Fibroblast of lung (primary cell): Measurements from ENCODE around the gene PCDHB3.
"Not testable (repeated sequence)": the region's sequence is repeated elsewhere in the genome, so short reads cannot be mapped to it uniquely, and the experiment has no call there.

Source experiments
- EZH2 ChIP-seq: IDR thresholded peaks from 2 replicates; pipeline ENCODE4 v1.5.1; 2012; ENCODE audit warnings: low read length, control low read depth, mild to moderate bottlenecking; ENCODE audit errors: missing control alignments
- TF ChIP-seq, protein P1 (sequence below), 2 donors: IDR thresholded peaks in 1 of 2; conservative IDR thresholded peaks in 1 of 2; 1 replicate in 1 of 2; 2 replicates in 1 of 2; pipeline ENCODE4 v1.5.1; 2011 to 2012; ENCODE audit warnings: low read length in 2 of 2, control low read depth in 1 of 2, inconsistent platforms in 1 of 2, low read depth in 1 of 2, mild to moderate bottlenecking in 1 of 2

DNA sequence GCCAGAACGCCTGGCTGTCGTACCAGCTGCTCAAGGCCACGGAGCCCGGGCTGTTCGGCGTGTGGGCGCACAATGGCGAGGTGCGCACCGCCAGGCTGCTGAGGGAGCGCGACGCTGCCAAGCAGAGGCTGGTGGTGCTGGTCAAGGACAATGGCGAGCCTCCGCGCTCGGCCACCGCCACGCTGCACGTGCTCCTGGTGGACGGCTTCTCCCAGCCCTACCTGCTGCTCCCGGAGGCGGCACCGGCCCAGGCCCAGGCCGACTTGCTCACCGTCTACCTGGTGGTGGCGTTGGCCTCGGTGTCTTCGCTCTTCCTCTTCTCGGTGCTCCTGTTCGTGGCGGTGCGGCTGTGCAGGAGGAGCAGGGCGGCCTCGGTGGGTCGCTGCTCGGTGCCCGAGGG, 3.7 kb upstream of the PCDHB3 start:
- TF ChIP-seq, protein P1, sequence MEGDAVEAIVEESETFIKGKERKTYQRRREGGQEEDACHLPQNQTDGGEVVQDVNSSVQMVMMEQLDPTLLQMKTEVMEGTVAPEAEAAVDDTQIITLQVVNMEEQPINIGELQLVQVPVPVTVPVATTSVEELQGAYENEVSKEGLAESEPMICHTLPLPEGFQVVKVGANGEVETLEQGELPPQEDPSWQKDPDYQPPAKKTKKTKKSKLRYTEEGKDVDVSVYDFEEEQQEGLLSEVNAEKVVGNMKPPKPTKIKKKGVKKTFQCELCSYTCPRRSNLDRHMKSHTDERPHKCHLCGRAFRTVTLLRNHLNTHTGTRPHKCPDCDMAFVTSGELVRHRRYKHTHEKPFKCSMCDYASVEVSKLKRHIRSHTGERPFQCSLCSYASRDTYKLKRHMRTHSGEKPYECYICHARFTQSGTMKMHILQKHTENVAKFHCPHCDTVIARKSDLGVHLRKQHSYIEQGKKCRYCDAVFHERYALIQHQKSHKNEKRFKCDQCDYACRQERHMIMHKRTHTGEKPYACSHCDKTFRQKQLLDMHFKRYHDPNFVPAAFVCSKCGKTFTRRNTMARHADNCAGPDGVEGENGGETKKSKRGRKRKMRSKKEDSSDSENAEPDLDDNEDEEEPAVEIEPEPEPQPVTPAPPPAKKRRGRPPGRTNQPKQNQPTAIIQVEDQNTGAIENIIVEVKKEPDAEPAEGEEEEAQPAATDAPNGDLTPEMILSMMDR (conservative IDR thresholded peaks at IDR 0.05 in 1 of 2, IDR thresholded peaks at IDR 0.05 in 1 of 2; ENCODE audit: low read depth in 1 of 2, low read length in 2 of 2), result not testable (repeated sequence)
- TF ChIP-seq EZH2, result not testable (repeated sequence)
